ENCODE measurements around the gene TBCD.

Gene TBCD

GRCh38 chr17:82872591-82873520 is 121.0 kb downstream of the TBCD start:
- DNase-seq = no peak

- DNase-seq = no peak
Measured at GRCh38 chr17:82873521-82873920, 121.7 kb downstream of the TBCD start.

- no peak for DNase-seq
Measured at GRCh38 chr17:82874011-82874835, 122.4 kb downstream of the TBCD start.

- no peak for DNase-seq
Measured at GRCh38 chr17:82875407-82875856, 123.6 kb downstream of the TBCD start.

GRCh38 chr17:82876149-82876548 is 124.3 kb downstream of the TBCD start:
- DNase-seq = no peak

- no peak for DNase-seq
Measured at GRCh38 chr17:82876602-82877379, 124.9 kb downstream of the TBCD start.

GRCh38 chr17:82878527-82878926 is 126.7 kb downstream of the TBCD start:
- DNase-seq = no peak

- no peak for DNase-seq
Measured at GRCh38 chr17:82879241-82879640, 127.4 kb downstream of the TBCD start.

- DNase-seq = no peak
Measured at GRCh38 chr17:82880620-82881323, 128.9 kb downstream of the TBCD start.

GRCh38 chr17:82881324-82881823 is 129.5 kb downstream of the TBCD start:
- no peak for DNase-seq

GRCh38 chr17:82881900-82882714 is 130.2 kb downstream of the TBCD start:
- no peak for DNase-seq

GRCh38 chr17:82882715-82883418 is 131.0 kb downstream of the TBCD start:
- peak; percentile 89 for DNase-seq

- DNase-seq = no peak
Measured at GRCh38 chr17:82883419-82884031, 131.7 kb downstream of the TBCD start.

GRCh38 chr17:82884341-82884969 is 132.6 kb downstream of the TBCD start:
- no peak for DNase-seq

GRCh38 chr17:82884970-82885353 is 133.1 kb downstream of the TBCD start:
- DNase-seq = peak; percentile 41

GRCh38 chr17:82887255-82888164 is 135.6 kb downstream of the TBCD start:
- DNase-seq = no peak

GRCh38 chr17:82888583-82889495 is 137.0 kb downstream of the TBCD start:
- no peak for DNase-seq

Measured in CD4-positive, alpha-beta T cell treated with Interleukin-4 for 4 hours (primary cell).